ENCODE data around the gene BRD1. TPM values are rescaled to one million over a fixed set of nuclear protein-coding genes. Genes with fewer than 3 reads are reported as not detected.

BRD1 gene
- 36.2 and 43.2 TPM in 2 replicates for total RNA-seq

DNA sequence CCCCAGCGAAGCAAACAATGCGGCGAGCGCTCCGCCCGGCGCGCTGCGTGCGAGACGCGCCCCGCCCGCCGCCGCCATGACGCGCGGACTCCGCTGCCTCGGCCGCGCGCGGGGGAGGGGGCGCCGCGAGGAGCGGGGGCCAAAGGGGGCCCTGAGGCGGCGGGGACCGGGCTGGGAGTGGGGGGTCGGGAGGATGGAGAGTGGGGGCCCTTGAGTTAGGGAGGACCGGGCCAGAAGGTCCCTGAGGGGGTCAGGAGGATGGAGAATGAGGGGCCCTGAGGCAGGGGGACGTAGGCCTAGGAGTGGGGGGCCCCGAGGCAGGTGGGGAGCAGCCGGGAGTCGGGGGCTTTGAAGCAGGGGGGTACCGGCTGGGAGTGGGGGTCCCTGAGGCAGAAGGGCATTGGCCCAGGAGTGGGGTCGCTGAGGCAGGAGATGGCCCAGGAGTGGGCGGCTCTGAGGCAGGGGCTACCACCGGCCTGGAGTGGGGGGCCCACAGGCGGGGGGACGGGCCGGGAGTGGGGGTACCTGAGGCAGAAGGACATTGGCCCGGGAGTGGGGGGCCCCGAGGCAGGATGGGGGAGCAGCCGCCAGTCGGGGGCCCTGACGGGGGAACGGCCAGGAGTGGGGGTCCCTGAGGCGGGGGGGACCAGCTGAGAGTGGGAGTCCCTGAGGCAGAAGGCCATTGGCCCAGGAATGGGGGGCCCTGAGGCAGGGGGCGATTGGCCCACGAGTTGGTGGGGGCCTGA is at the start of gene BRD1:
Gene BRD1, minus strand, starts transcription at position 21 of the 746 bp plus-strand sequence. CDS start 3,556 bp downstream, outside the sequence.
- peak within 1 kb of the TSS; percentile 93 for H3K4me3 Mint-ChIP-seq
- peak; percentile 90 for DNase-seq
- H3K4me1 Mint-ChIP-seq = peaks cover 42% of the 10 kb centered on the region
- peaks cover 3% of the 10 kb centered on the region for H3K27me3 Mint-ChIP-seq
- intact Hi-C loops (cut with micrococcal nuclease) = loop anchor here (2.0 to 5.0 kb wide), 2 partner anchors 27 to 39 kb away; no protein-coding TSS in a partner anchor
- peak within 1 kb of the TSS; percentile 89 for H3K27ac Mint-ChIP-seq
- peaks cover 3% of the 10 kb centered on the region for H3K9me3 Mint-ChIP-seq
- peaks cover 35% of the 10 kb centered on the region for H3K36me3 Mint-ChIP-seq (ENCODE audit: low read depth)

GRCh38 chr22:49873228-49873940 is 45.7 kb upstream of the BRD1 start:
- peaks cover 56% of the 10 kb centered on the region for H3K36me3 Mint-ChIP-seq (ENCODE audit: low read depth)
- H3K27ac Mint-ChIP-seq = no peak overlapping the region

GRCh38 chr22:49872347-49872746 is 44.7 kb upstream of the BRD1 start:
- H3K4me3 Mint-ChIP-seq = no peak overlapping the region
- peaks cover 59% of the 10 kb centered on the region for H3K36me3 Mint-ChIP-seq (ENCODE audit: low read depth)
- peaks cover 24% of the 10 kb centered on the region for H3K4me1 Mint-ChIP-seq
- DNase-seq = no peak
- H3K27me3 Mint-ChIP-seq = no peaks in the 10 kb centered on the region
- no peak overlapping the region for H3K27ac Mint-ChIP-seq
- intact Hi-C loops (cut with micrococcal nuclease) = no loop called here
- H3K9me3 Mint-ChIP-seq = peaks cover 7% of the 10 kb centered on the region

More at GRCh38 chr22:49873228-49873940, 45.7 kb upstream of the BRD1 start:
- DNase-seq = no peak
- Mint-ChIP-seq H3K4me1 (peaks cover 15% of the 10 kb centered on the region), H3K9me3 (peaks cover 7% of the 10 kb centered on the region), H3K27me3 (no peaks in the 10 kb centered on the region), H3K4me3 (no peak overlapping the region)
- intact Hi-C loops (cut with micrococcal nuclease) = no loop called here

- peaks cover 64% of the 10 kb centered on the region for H3K36me3 Mint-ChIP-seq (ENCODE audit: low read depth)
- H3K27ac Mint-ChIP-seq = no peak overlapping the region
- DNase-seq = no peak
- peaks cover 32% of the 10 kb centered on the region for H3K4me1 Mint-ChIP-seq
- no peaks in the 10 kb centered on the region for H3K27me3 Mint-ChIP-seq
- no peak overlapping the region for H3K4me3 Mint-ChIP-seq
- intact Hi-C loops (cut with micrococcal nuclease) = no loop called here
- H3K9me3 Mint-ChIP-seq = peaks cover 15% of the 10 kb centered on the region
These were observed 43.8 kb upstream of the BRD1 start for GRCh38 chr22:49871482-49871881.

DNA sequence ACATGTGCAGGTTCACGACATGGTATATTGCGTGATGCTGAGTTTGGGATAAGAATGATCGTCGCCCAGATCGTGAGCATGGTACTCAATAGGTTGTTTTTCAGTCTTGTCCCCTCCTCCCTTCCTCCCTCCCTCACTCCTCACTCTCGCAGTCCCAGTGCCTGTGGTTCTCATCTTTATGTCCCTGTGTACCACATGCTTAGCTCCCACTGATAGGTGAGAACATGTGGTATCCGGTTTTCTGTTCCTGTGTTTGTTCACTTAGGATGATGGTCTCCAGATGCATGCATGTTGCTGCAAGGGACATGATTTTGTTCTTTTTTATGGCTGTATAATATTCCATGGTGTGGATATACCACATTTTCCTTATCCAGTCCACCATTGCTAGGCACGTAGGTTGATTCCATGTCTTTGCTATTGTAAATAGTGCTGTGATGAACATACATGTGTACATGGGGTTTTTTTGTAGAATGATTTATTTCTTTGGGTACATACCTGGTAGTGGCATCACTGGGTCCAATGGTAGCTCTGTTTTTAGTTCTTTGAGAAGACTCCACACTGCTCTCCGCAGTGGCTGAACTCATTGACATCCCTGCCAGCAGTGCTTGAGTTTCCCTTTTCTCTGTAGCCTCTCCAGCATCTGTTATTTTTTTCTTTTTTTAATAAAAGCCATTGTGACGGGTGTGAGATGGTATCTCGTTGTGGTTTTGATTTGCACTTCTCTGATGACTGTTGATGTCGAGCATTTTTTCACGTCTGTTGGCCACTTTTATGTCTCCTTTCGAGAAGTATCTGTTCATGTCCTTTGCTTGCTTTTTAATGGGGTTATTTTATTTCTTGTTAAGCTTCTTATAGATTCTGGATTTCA is 42.4 kb upstream of the BRD1 start:
- intact Hi-C loops (cut with micrococcal nuclease) = loop anchor here (5.0 kb wide), 1 partner anchor 43 kb away; the partner anchor contains the start of gene BRD1
- Mint-ChIP-seq H3K27ac (no peak overlapping the region), H3K4me3 (no peak overlapping the region), H3K9me3 (peaks cover 23% of the 10 kb centered on the region), H3K27me3 (no peaks in the 10 kb centered on the region), H3K36me3 (ENCODE audit: low read depth) (peaks cover 65% of the 10 kb centered on the region), H3K4me1 (peaks cover 35% of the 10 kb centered on the region)
- DNase-seq = peak; percentile 58

DNA sequence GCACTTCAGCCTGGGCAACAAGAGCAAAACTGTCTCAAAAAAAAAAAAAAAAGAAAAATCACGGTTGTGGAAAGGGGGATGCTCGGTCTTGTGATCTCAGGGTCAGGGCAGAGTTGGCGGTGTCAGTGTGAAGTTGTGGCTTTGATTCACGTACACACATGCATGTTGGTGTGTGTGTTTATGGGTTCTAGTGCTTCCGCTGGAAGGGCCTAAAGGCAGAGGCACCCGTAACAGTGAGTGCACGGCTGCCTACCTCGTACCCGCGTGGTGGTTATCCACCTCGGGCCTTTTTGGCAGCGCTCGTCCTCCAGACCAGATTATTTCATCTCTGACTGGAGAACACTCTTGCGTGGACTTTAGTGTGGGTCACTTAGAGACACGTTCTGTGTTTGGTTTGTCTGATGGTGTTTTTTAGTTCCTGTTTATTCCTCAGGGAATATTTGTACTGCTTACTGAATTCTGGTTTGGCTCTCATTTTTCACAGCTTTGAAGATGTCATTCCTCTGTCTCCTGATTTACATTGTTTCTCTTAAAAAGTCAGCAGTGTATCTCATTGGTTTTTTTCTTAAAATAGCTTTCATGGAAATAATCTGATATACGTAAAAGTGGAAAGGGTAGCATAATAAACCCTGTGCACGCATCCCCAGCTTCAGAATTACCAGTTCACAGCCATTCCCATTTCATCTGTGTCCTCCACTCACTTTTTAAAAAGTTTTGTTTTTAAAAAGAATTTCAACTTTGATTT is 41.6 kb upstream of the BRD1 start:
- H3K4me3 Mint-ChIP-seq = no peak overlapping the region
- H3K27ac Mint-ChIP-seq = no peak overlapping the region
- peaks cover 35% of the 10 kb centered on the region for H3K4me1 Mint-ChIP-seq
- no peak for DNase-seq
- intact Hi-C loops (cut with micrococcal nuclease) = loop anchor here (5.0 kb wide), 1 partner anchor 42 kb away; the partner anchor contains the start of gene BRD1
- no peaks in the 10 kb centered on the region for H3K27me3 Mint-ChIP-seq
- H3K9me3 Mint-ChIP-seq = peaks cover 23% of the 10 kb centered on the region
- peaks cover 66% of the 10 kb centered on the region for H3K36me3 Mint-ChIP-seq (ENCODE audit: low read depth)

DNA sequence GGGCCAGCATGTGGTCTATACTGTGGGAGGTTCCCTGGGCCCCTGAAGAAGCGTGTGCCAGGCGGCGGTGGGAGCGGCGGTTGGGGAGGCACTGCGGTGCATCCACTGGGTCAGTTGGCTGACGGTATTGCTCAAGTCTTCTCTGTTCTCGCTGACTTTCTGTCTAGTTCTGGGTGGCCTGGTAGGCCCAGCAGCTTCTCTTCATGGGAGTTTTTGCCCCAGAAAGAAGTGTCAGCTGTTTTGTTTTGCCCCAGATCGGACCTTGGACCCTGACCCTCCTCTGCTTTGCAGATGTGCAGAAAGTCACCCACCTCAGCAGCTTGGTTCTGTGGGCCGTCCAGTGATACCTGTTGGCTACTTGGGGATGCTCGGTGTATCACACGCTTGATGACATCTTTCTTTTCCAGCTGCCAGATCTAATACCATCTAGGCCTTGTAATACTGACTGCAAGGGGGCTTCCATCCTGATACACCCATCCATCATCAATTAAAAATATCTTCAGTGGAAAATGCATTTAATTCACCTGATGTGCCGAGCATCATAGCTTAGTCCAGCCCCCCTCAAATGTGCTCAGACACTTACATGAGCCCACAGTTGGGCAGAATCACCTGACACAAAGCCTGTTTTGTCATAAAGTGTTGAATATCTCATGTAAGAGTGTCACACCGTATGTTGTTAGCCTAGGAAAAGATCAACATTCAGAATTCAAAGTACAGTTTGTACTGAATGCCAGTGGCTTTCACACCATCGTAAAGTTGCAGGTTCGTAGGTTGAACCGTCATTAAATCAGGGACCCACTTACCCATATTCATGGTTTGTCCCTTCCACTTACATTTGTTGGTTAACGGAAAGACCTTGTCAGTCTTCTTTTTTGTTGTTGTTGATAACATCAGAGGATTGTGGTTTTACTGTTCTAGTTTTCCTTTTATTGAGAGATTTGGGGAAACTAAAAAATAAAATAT is 39.9 kb upstream of the BRD1 start:
- Mint-ChIP-seq H3K36me3 (ENCODE audit: low read depth) (peaks cover 61% of the 10 kb centered on the region), H3K4me3 (peak overlapping the region; percentile 54), H3K27me3 (no peaks in the 10 kb centered on the region), H3K9me3 (peaks cover 23% of the 10 kb centered on the region), H3K4me1 (peaks cover 41% of the 10 kb centered on the region), H3K27ac (peak overlapping the region; percentile 85)
- peak; percentile 62 for DNase-seq
- intact Hi-C loops (cut with micrococcal nuclease) = loop anchor here (5.0 kb wide), 1 partner anchor 40 kb away; the partner anchor contains the start of gene BRD1

GRCh38 chr22:49866646-49867045 is 39.0 kb upstream of the BRD1 start:
- no peak overlapping the region for H3K27ac Mint-ChIP-seq
- H3K36me3 Mint-ChIP-seq (ENCODE audit: low read depth) = peaks cover 58% of the 10 kb centered on the region
- no peak overlapping the region for H3K4me3 Mint-ChIP-seq

DNA sequence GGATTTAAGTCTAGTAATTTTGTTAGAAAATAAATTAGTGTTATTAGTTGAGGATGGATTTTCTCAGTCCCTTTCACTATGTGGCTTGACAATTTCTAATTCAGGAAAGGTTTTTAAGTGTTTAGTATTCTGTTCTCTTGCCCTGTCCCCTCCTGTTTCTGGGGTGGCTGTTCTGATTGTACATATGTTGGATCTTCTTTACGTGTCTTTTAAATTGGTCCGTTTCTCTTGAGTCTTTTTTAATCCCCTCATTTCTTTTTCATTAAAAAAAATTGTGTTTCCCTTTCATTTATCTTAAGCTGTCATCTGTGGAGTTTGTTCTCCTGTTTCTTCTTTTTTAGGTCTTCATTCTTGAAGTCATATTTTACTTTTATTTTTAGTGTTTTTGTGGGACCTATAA is 38.5 kb upstream of the BRD1 start:
- Mint-ChIP-seq H3K27me3 (no peaks in the 10 kb centered on the region), H3K4me3 (no peak overlapping the region), H3K9me3 (peaks cover 23% of the 10 kb centered on the region), H3K36me3 (ENCODE audit: low read depth) (peaks cover 58% of the 10 kb centered on the region), H3K4me1 (peaks cover 41% of the 10 kb centered on the region), H3K27ac (no peak overlapping the region)
- DNase-seq = no peak
- intact Hi-C loops (cut with micrococcal nuclease) = loop anchor here (5.0 kb wide), 1 partner anchor 39 kb away; the partner anchor contains the start of gene BRD1

More at GRCh38 chr22:49866646-49867045, 39.0 kb upstream of the BRD1 start:
- DNase-seq = no peak
- Mint-ChIP-seq H3K27me3 (no peaks in the 10 kb centered on the region), H3K9me3 (peaks cover 23% of the 10 kb centered on the region), H3K4me1 (peaks cover 41% of the 10 kb centered on the region)
- intact Hi-C loops (cut with micrococcal nuclease) = loop anchor here (5.0 kb wide), 1 partner anchor 39 kb away; the partner anchor contains the start of gene BRD1

GRCh38 chr22:49865156-49865555 is 37.5 kb upstream of the BRD1 start:
- peaks cover 23% of the 10 kb centered on the region for H3K9me3 Mint-ChIP-seq
- peaks cover 54% of the 10 kb centered on the region for H3K36me3 Mint-ChIP-seq (ENCODE audit: low read depth)
- peaks cover 39% of the 10 kb centered on the region for H3K4me1 Mint-ChIP-seq
- no peak overlapping the region for H3K4me3 Mint-ChIP-seq
- no peak for DNase-seq
- no peak overlapping the region for H3K27ac Mint-ChIP-seq
- no peaks in the 10 kb centered on the region for H3K27me3 Mint-ChIP-seq
- intact Hi-C loops (cut with micrococcal nuclease) = loop anchor here (5.0 kb wide), 1 partner anchor 38 kb away; the partner anchor contains the start of gene BRD1

DNA sequence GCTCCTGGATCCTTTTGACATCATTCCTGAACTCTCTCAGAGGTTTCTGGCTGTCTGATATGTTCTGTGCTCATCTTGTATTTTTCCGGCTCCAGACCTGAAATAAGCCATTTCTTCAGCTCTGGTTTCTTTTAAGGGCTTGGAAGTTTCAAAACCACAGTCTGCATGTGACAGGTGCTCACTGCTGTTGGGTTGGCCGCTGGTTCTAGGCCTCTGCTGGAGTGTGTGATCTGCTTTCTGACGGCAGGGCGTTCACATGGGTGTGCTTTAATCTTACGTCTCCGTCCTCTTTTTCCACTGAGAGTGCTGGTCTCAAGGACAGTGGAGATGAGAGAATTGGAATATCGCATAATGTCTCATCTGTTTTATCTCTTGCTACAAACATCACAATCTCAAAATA is 36.3 kb upstream of the BRD1 start:
- Mint-ChIP-seq H3K4me3 (no peak overlapping the region), H3K4me1 (peaks cover 40% of the 10 kb centered on the region), H3K36me3 (ENCODE audit: low read depth) (peaks cover 44% of the 10 kb centered on the region)

DNA sequence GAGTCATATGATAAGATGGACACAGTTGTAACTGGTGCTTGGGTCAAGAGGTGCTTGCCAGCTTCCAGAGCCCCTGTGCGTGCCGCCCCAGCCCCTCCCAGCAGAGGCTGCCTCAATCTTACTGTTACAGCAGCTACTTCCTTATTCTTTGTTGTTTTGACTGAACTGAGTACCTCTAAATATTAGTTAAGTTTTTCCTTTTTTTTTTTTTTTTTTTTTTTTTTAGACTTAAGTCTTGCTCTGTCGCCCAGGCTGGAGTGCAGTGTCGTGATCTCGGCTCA is 34.8 kb upstream of the BRD1 start:
- Mint-ChIP-seq H3K9me3 (peaks cover 16% of the 10 kb centered on the region), H3K27ac (no peak overlapping the region), H3K36me3 (ENCODE audit: low read depth) (peaks cover 34% of the 10 kb centered on the region), H3K27me3 (no peaks in the 10 kb centered on the region), H3K4me1 (peaks cover 33% of the 10 kb centered on the region), H3K4me3 (no peak overlapping the region)
- no peak for DNase-seq
- intact Hi-C loops (cut with micrococcal nuclease) = no loop called here

More for the DNA sequence above, 36.3 kb upstream of the BRD1 start:
- intact Hi-C loops (cut with micrococcal nuclease) = no loop called here
- DNase-seq = no peak
- Mint-ChIP-seq H3K27ac (no peak overlapping the region), H3K9me3 (peaks cover 16% of the 10 kb centered on the region), H3K27me3 (no peaks in the 10 kb centered on the region)
